Testis (tissue), 2 donors: Measurements from ENCODE around the gene HS3ST3A1.

Experiments used
- POLR2A ChIP-seq: fragments of 450-650 bp; IDR thresholded peaks from one replicate; pipeline ENCODE4 v1.6.1; 2017; ENCODE audit warnings: antibody characterized with exemption, mild to moderate bottlenecking, moderate library complexity
- TF ChIP-seq, protein P1 (sequence below), 3 experiments: fragments of 450-650 bp in 2 of 3; fragments of 200-600 bp in 1 of 3; sonication (generic) in 1 of 3; IDR thresholded peaks; one replicate each; pipeline ENCODE4 v1.5.1; 2016 to 2019; ENCODE audit warnings: antibody characterized with exemption in 3 of 3, mild to moderate bottlenecking in 2 of 3, moderate library complexity in 1 of 3

DNA sequence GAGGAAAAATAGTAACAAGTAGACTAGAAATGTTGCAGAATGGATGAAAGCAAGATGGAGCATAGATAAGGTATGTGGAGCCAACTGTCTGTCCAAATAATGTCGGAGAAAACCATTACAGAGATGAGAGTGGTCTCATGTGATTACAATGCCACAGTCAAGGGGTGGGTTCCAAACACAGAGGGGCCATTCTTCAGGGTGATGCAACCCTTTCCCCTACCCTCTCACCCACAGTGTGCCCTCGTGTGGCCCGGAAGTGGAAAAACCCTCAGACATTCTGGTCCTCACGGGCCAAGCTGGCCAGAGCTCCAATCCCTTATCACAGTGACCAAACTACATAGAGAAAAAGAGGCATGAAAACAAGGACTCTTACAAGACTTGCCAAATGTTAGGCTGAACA is 17.7 kb upstream of the HS3ST3A1 start:
- TF ChIP-seq, protein P1, sequence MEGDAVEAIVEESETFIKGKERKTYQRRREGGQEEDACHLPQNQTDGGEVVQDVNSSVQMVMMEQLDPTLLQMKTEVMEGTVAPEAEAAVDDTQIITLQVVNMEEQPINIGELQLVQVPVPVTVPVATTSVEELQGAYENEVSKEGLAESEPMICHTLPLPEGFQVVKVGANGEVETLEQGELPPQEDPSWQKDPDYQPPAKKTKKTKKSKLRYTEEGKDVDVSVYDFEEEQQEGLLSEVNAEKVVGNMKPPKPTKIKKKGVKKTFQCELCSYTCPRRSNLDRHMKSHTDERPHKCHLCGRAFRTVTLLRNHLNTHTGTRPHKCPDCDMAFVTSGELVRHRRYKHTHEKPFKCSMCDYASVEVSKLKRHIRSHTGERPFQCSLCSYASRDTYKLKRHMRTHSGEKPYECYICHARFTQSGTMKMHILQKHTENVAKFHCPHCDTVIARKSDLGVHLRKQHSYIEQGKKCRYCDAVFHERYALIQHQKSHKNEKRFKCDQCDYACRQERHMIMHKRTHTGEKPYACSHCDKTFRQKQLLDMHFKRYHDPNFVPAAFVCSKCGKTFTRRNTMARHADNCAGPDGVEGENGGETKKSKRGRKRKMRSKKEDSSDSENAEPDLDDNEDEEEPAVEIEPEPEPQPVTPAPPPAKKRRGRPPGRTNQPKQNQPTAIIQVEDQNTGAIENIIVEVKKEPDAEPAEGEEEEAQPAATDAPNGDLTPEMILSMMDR (IDR thresholded peaks at IDR 0.05): no peak
- TF ChIP-seq POLR2A: no peak
